Mesendoderm (in vitro differentiated cells): ENCODE measurements around the gene EGFR.

ENCODE experiments used
- DNase-seq: peaks from one replicate; pipeline ENCODE4 v3.0.0; 2013
- H2AK5ac ChIP-seq: 2 replicates; pipeline ENCODE4 v1.6.1; 2013; ENCODE audit warnings: low read length, inconsistent platforms
- H2BK120ac ChIP-seq: 2 replicates; pipeline ENCODE4 v1.6.1; 2013; ENCODE audit warnings: low read depth, mild to moderate bottlenecking, low read length, moderate library complexity, mixed read lengths
- H2BK15ac ChIP-seq: replicated peaks from 2 replicates; pipeline ENCODE4 v1.6.1; 2013; ENCODE audit warnings: low read depth, mild to moderate bottlenecking, moderate library complexity
- H2BK5ac ChIP-seq: 2 replicates; pipeline ENCODE4 v1.6.1; 2013; ENCODE audit warnings: low read length, inconsistent platforms
- H3K18ac ChIP-seq: 2 replicates; pipeline ENCODE4 v1.6.1; 2013; ENCODE audit warnings: mild to moderate bottlenecking, low read length, mixed read lengths
- H3K23ac ChIP-seq: one replicate; pipeline ENCODE4 v1.6.1; 2013; ENCODE audit warnings: low read length
- H3K27ac ChIP-seq: 2 replicates; pipeline ENCODE4 v1.5.1; 2013; ENCODE audit warnings: low read depth, mild to moderate bottlenecking, inconsistent platforms, low read length, moderate library complexity
- H3K27me3 ChIP-seq: 2 replicates; pipeline ENCODE4 v1.6.1; 2013; ENCODE audit warnings: low read length, control low read depth, mild to moderate bottlenecking, inconsistent platforms; ENCODE audit not compliant: insufficient read depth, poor library complexity
- H3K36me3 ChIP-seq: 2 replicates; pipeline ENCODE4 v1.6.1; 2013; ENCODE audit warnings: low read length, inconsistent platforms; ENCODE audit not compliant: control insufficient read depth, insufficient read depth
- H3K4ac ChIP-seq: one replicate; pipeline ENCODE4 v1.6.1; 2013; ENCODE audit warnings: low read depth, mild to moderate bottlenecking, low read length, moderate library complexity
- H3K4me1 ChIP-seq: 2 replicates; pipeline ENCODE4 v1.6.1; 2013; ENCODE audit warnings: low read depth, low read length, inconsistent platforms; ENCODE audit not compliant: control insufficient read depth
- H3K4me2 ChIP-seq: 2 replicates; pipeline ENCODE4 v1.6.1; 2013; ENCODE audit warnings: low read length
- H3K4me3 ChIP-seq: 2 replicates; pipeline ENCODE4 v1.5.1; 2013; ENCODE audit warnings: mild to moderate bottlenecking, low read length
- H3K56ac ChIP-seq: one replicate; pipeline ENCODE4 v1.6.1; 2013; ENCODE audit warnings: low read length
- H3K79me1 ChIP-seq: 2 replicates; pipeline ENCODE4 v1.6.1; 2013; ENCODE audit warnings: low read length, inconsistent platforms
- H3K79me2 ChIP-seq: 2 replicates; pipeline ENCODE4 v1.6.1; 2013; ENCODE audit warnings: mild to moderate bottlenecking, low read length; ENCODE audit not compliant: control insufficient read depth, insufficient read depth
- H3K9ac ChIP-seq: 2 replicates; pipeline ENCODE4 v1.6.1; 2013; ENCODE audit warnings: low read length, inconsistent platforms
- H4K5ac ChIP-seq: one replicate; pipeline ENCODE4 v1.6.1; 2013; ENCODE audit warnings: low read length
- H4K8ac ChIP-seq: one replicate; pipeline ENCODE4 v1.6.1; 2013; ENCODE audit warnings: low read depth, mild to moderate bottlenecking, control low read depth, low read length, moderate library complexity
- WGBS: extraction: QIAGEN DNeasy Blood & Tissue Kit; methylation state at CpG from one replicate; pipeline ENCODE4 v1.1.7; 2013; ENCODE audit warnings: low lambda C conversion rate, missing lambda C conversion rate; ENCODE audit not compliant: insufficient coverage; ENCODE audit errors: extremely low coverage; 5-methylcytosine and 5-hydroxymethylcytosine counted together

Gene EGFR

DNA sequence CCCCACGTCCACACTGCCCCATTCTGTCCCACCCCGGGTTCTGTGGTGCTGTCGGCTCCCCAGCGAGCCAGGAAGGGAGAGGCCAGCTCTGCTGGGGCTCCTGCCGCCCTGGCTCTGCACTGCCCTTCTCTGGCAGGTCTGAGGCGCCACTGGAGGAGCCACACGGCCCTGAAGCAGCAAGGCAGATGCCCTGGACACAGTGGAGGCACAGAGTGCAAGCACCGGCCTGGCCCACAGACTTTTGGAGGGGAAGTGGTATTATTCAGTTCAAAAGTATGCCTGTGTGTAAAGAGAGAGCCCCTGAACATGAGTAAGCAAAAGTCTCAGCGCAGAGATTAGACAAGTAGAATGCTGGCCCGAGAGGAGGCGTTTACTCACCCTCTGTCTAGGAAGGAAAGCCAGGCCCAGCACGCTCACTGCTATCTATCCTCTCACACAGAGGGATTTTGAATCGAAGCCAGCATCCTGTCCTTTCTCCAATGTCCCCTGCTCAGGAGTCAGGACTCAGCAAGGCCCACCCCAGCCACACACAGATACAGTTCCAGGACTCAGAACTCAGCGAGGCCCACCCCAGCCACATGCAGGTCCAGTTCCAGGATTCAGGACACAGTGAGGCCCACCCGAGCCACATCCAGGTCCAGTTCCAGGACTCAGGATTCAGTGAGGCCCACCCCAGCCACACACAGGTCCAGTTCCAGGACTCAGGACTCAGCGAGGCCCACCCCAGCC, 115.0 kb downstream of the EGFR start:
- no peak for DNase-seq
- no peak overlapping the region for H3K4me3 ChIP-seq
- no peak overlapping the region for H3K4me2 ChIP-seq

GRCh38 chr7:55134359-55134725, 115.5 kb downstream of the EGFR start:
- no peak overlapping the region for H3K27ac ChIP-seq
- whole genome bisulfite sequencing: no CpG with 5 or more reads among the region's 4 CpGs

More for the DNA sequence above, 115.0 kb downstream of the EGFR start:
- H2BK120ac ChIP-seq: no peak overlapping the region
- H2AK5ac ChIP-seq: no peak overlapping the region
- no peak overlapping the region for H2BK15ac ChIP-seq
- H3K4ac ChIP-seq: no peak overlapping the region
- H3K79me2 ChIP-seq: no peaks in the 10 kb centered on the region
- no peaks in the 10 kb centered on the region for H3K36me3 ChIP-seq
- no peak overlapping the region for H3K27ac ChIP-seq
- H4K5ac ChIP-seq: no peak overlapping the region
- H3K27me3 ChIP-seq: no peaks in the 10 kb centered on the region
- no peaks in the 10 kb centered on the region for H3K4me1 ChIP-seq
- H3K9ac ChIP-seq: no peak overlapping the region
- no peak overlapping the region for H2BK5ac ChIP-seq
- H3K56ac ChIP-seq: no peak overlapping the region
- whole genome bisulfite sequencing: no CpG with 5 or more reads among the region's 16 CpGs
- H3K23ac ChIP-seq: no peak overlapping the region
- H3K18ac ChIP-seq: no peak overlapping the region
- H3K79me1 ChIP-seq: no peaks in the 10 kb centered on the region
- no peak overlapping the region for H4K8ac ChIP-seq

GRCh38 chr7:55134786-55135185, 116.0 kb downstream of the EGFR start:
- H2BK120ac ChIP-seq: no peak overlapping the region
- H3K4ac ChIP-seq: no peak overlapping the region
- H3K36me3 ChIP-seq: no peaks in the 10 kb centered on the region
- no peaks in the 10 kb centered on the region for H3K27me3 ChIP-seq
- H3K4me3 ChIP-seq: no peak overlapping the region
- H3K23ac ChIP-seq: no peak overlapping the region
- H3K56ac ChIP-seq: no peak overlapping the region
- no peak overlapping the region for H3K4me2 ChIP-seq
- no peak overlapping the region for H3K27ac ChIP-seq
- H3K79me1 ChIP-seq: no peaks in the 10 kb centered on the region
- H3K79me2 ChIP-seq: no peaks in the 10 kb centered on the region
- H3K9ac ChIP-seq: no peak overlapping the region
- no peak overlapping the region for H2AK5ac ChIP-seq
- no peak overlapping the region for H3K18ac ChIP-seq
- no peaks in the 10 kb centered on the region for H3K4me1 ChIP-seq
- no peak for DNase-seq
- no peak overlapping the region for H4K8ac ChIP-seq
- no peak overlapping the region for H4K5ac ChIP-seq
- WGBS: no CpG with 5 or more reads among the region's 2 CpGs
- H2BK5ac ChIP-seq: no peak overlapping the region
- H2BK15ac ChIP-seq: no peak overlapping the region

More at GRCh38 chr7:55134359-55134725, 115.5 kb downstream of the EGFR start:
- Histone ChIP-seq H3K4ac (no peak overlapping the region), H2BK15ac (no peak overlapping the region), H2AK5ac (no peak overlapping the region), H3K4me3 (no peak overlapping the region), H3K4me2 (no peak overlapping the region), H3K79me2 (no peaks in the 10 kb centered on the region), H2BK120ac (no peak overlapping the region), H3K23ac (no peak overlapping the region), H3K9ac (no peak overlapping the region), H3K79me1 (no peaks in the 10 kb centered on the region), H4K5ac (no peak overlapping the region), H2BK5ac (no peak overlapping the region), H3K36me3 (no peaks in the 10 kb centered on the region), H4K8ac (no peak overlapping the region), H3K56ac (no peak overlapping the region), H3K18ac (no peak overlapping the region), H3K4me1 (no peaks in the 10 kb centered on the region), H3K27me3 (no peaks in the 10 kb centered on the region)
- DNase-seq: no peak

GRCh38 chr7:55135462-55135861, 116.6 kb downstream of the EGFR start:
- no peaks in the 10 kb centered on the region for H3K4me1 ChIP-seq
- H3K23ac ChIP-seq: no peak overlapping the region
- H3K36me3 ChIP-seq: no peaks in the 10 kb centered on the region
- no peak overlapping the region for H4K8ac ChIP-seq
- H3K27ac ChIP-seq: no peak overlapping the region
- H3K4me2 ChIP-seq: no peak overlapping the region
- no peak overlapping the region for H2BK15ac ChIP-seq
- no peaks in the 10 kb centered on the region for H3K79me1 ChIP-seq
- no peaks in the 10 kb centered on the region for H3K27me3 ChIP-seq
- no peak overlapping the region for H2AK5ac ChIP-seq
- no peak overlapping the region for H3K4me3 ChIP-seq
- DNase-seq: no peak
- H2BK120ac ChIP-seq: no peak overlapping the region
- no peak overlapping the region for H3K56ac ChIP-seq
- no peak overlapping the region for H3K9ac ChIP-seq
- H3K4ac ChIP-seq: no peak overlapping the region
- no peak overlapping the region for H2BK5ac ChIP-seq
- no peak overlapping the region for H4K5ac ChIP-seq
- no peak overlapping the region for H3K18ac ChIP-seq
- no peaks in the 10 kb centered on the region for H3K79me2 ChIP-seq

DNA sequence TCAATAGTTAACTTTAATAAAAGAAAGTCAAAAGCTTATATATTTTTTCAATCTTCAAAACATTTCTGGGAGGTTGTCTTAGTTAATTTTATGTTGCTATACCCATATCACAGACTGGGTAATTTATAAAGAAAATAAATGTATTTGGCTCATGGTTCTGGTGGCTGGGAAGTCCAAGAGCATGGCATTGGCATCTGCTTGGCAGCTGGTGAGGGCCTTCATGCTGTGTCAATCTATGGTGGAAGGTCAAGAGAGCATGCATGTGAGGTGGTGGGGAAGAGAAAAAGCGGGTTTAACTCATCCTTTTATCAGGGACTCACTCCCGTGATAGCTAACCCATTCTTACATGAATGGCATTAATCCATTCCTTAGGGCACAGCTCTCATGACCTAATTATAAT, 119.8 kb downstream of the EGFR start:
- Histone ChIP-seq H3K27me3 (no peaks in the 10 kb centered on the region), H2BK120ac (no peak overlapping the region), H3K4ac (no peak overlapping the region), H4K8ac (no peak overlapping the region), H3K4me3 (no peak overlapping the region), H3K79me1 (no peaks in the 10 kb centered on the region), H3K27ac (no peak overlapping the region), H3K9ac (no peak overlapping the region), H2BK15ac (no peak overlapping the region), H3K56ac (no peak overlapping the region), H3K79me2 (no peaks in the 10 kb centered on the region), H3K4me1 (no peaks in the 10 kb centered on the region), H2BK5ac (no peak overlapping the region), H3K18ac (no peak overlapping the region), H2AK5ac (no peak overlapping the region), H3K36me3 (no peaks in the 10 kb centered on the region), H3K23ac (no peak overlapping the region), H3K4me2 (no peak overlapping the region), H4K5ac (no peak overlapping the region)
- WGBS: no CpG with 5 or more reads among the region's 2 CpGs
- no peak for DNase-seq
